GM12878 (cell line): Measurements from ENCODE around the gene CCL3. TPM values are rescaled to one million over a fixed set of nuclear protein-coding genes. Genes with fewer than 3 reads are reported as not detected.
"Not testable (repeated sequence)": the region's sequence is repeated elsewhere in the genome, so short reads cannot be mapped to it uniquely, and the experiment has no call there.

Source experiments
- ATAC-seq: fragments of 200-7000 bp; cut with Tn5 transposase; 3 replicates; pipeline ENCODE4 v1.9.1; 2020; ENCODE audit warnings: mild to moderate bottlenecking, moderate library complexity
- BruUV-seq: library from RNA; stranded (reverse); fragments of 400-500 nt; replicated peaks from 2 replicates; lab custom pipeline; 2021; lab: Mats Ljungman, UMichigan
- CTCF ChIA-PET: fragments of 300-600 bp; sonication (Branson Sonifier 250); formaldehyde crosslinking; extraction: SDS; loops from one replicate; lab custom pipeline; 2021; ENCODE audit warnings: inconsistent platforms; lab: Yijun Ruan, JAX
- POLR2A ChIA-PET: fragments of 350-600 bp; formaldehyde crosslinking; extraction: SDS; loops from one replicate; lab custom pipeline; 2021; ENCODE audit warnings: inconsistent platforms; lab: Charles Lee
- RAD21 ChIA-PET: fragments of 300-600 bp; sonication (Branson Sonifier 250); formaldehyde crosslinking; loops from one replicate; lab custom pipeline; 2023; ENCODE audit warnings: antibody characterized with exemption; ENCODE audit not compliant: unreplicated experiment; lab: Charles Lee
- SMC1A ChIA-PET: fragments of 300-600 bp; sonication (Branson Sonifier 250); formaldehyde crosslinking; loops from one replicate; lab custom pipeline; 2023; ENCODE audit not compliant: unreplicated experiment, uncharacterized antibody; lab: Charles Lee
- DNase-seq: peaks from one replicate; pipeline ENCODE4 v3.0.0-alpha.2; 2011; ENCODE audit warnings: low read depth, low spot score
- FAIRE-seq: peaks from 3 replicates; lab custom pipeline; 2011; peaks lifted over from hg19 to GRCh38; lab: Jason Lieb, UNC
- H2AFZ ChIP-seq: 2 replicates; pipeline ENCODE4 v1.6.0; 2011; ENCODE audit warnings: low read depth, low read length, control low read depth; ENCODE audit not compliant: control insufficient read depth
- H3K27ac ChIP-seq: 2 replicates; pipeline ENCODE4 v1.5.1; 2011; ENCODE audit warnings: control low read depth; ENCODE audit not compliant: control insufficient read depth, insufficient read depth
- H3K27me3 ChIP-seq, 2 experiments: replicated peaks in 1 of 2; 2 replicates each; pipeline versions ENCODE4 v1.6.0 to v1.6.1; 2011; ENCODE audit warnings: low read length in 1 of 2; ENCODE audit not compliant: control insufficient read depth in 2 of 2, insufficient read depth in 2 of 2
- H3K36me3 ChIP-seq, 2 experiments: 2 replicates each; pipeline ENCODE4 v1.5.1; 2011; ENCODE audit warnings: low read length in 1 of 2; ENCODE audit not compliant: control insufficient read depth in 2 of 2, insufficient read depth in 2 of 2
- H3K4me1 ChIP-seq: 2 replicates; pipeline ENCODE4 v1.6.1; 2011; ENCODE audit warnings: mild to moderate bottlenecking, low read length, moderate library complexity, mixed read lengths; ENCODE audit not compliant: control insufficient read depth, insufficient read depth
- H3K4me2 ChIP-seq: 2 replicates; pipeline ENCODE4 v1.6.0; 2011; ENCODE audit warnings: control low read depth; ENCODE audit not compliant: control insufficient read depth, insufficient read depth
- H3K4me3 ChIP-seq: fragments of 200-600 bp; sonication (generic); 2 replicates; pipeline ENCODE4 v1.5.1; 2016
- H3K79me2 ChIP-seq: 2 replicates; pipeline ENCODE4 v1.6.0; 2011; ENCODE audit warnings: low read length; ENCODE audit not compliant: control insufficient read depth, insufficient read depth
- H3K9ac ChIP-seq: 2 replicates; pipeline ENCODE4 v1.8.0; 2011; ENCODE audit warnings: low read length, control low read depth, mixed read lengths; ENCODE audit not compliant: control insufficient read depth, insufficient read depth
- H3K9me3 ChIP-seq: replicated peaks from 3 replicates; pipeline ENCODE4 v1.5.1; 2011; ENCODE audit warnings: mild to moderate bottlenecking, low read length; ENCODE audit not compliant: control insufficient read depth, insufficient read depth
- H4K20me1 ChIP-seq: 2 replicates; pipeline ENCODE4 v1.6.0; 2011; ENCODE audit not compliant: control insufficient read depth, insufficient read depth
- BCL11A ChIP-seq: IDR thresholded peaks from 2 replicates; pipeline ENCODE4 v1.6.1; 2011; ENCODE audit warnings: low read depth, low read length
- CHD2 ChIP-seq: IDR thresholded peaks from 2 replicates; pipeline ENCODE4 v1.6.1; 2011; ENCODE audit warnings: low read depth, low read length, improper control_type of control experiment, borderline replicate concordance
- EED ChIP-seq: sonication (generic); IDR thresholded peaks from 2 replicates; pipeline ENCODE4 v1.6.1; 2016; ENCODE audit warnings: antibody characterized with exemption, low read depth
- EGR1 ChIP-seq, 2 experiments: IDR thresholded peaks; 1 replicate in 1 of 2; 2 replicates in 1 of 2; pipeline ENCODE4 v1.6.1; 2011 to 2012; ENCODE audit warnings: low read depth in 2 of 2, low read length in 2 of 2, borderline replicate concordance in 1 of 2, mild to moderate bottlenecking in 1 of 2, moderate library complexity in 1 of 2
- ETV6 ChIP-seq, 2 experiments: fragments of 450-650 bp in 1 of 2; IDR thresholded peaks in 1 of 2; conservative IDR thresholded peaks in 1 of 2; 2 replicates each; pipeline ENCODE4 v1.6.1; 2014; ENCODE audit warnings: antibody characterized with exemption in 1 of 2, borderline replicate concordance in 1 of 2, low read depth in 1 of 2, mild to moderate bottlenecking in 1 of 2, moderate library complexity in 1 of 2
- FOXM1 ChIP-seq: IDR thresholded peaks from 2 replicates; pipeline ENCODE4 v1.6.1; 2012; ENCODE audit warnings: low read depth, mild to moderate bottlenecking, inconsistent platforms, low read length, moderate library complexity
- JUNB ChIP-seq: IDR thresholded peaks from 2 replicates; pipeline ENCODE4 v1.6.1; 2016; ENCODE audit warnings: antibody characterized with exemption, mild to moderate bottlenecking
- RUNX3 ChIP-seq: IDR thresholded peaks from 2 replicates; pipeline ENCODE4 v1.6.1; 2012; ENCODE audit warnings: low read length, inconsistent platforms
- SIX5 ChIP-seq: IDR thresholded peaks from 2 replicates; pipeline ENCODE4 v1.6.1; 2011; ENCODE audit warnings: mild to moderate bottlenecking, low read depth, low read length, moderate library complexity; ENCODE audit not compliant: severe bottlenecking
- SRF ChIP-seq, 2 experiments: IDR thresholded peaks; 2 replicates each; pipeline ENCODE4 v1.6.1; 2011; ENCODE audit warnings: low read depth in 2 of 2, low read length in 2 of 2, mild to moderate bottlenecking in 1 of 2, moderate library complexity in 1 of 2
- WGBS: methylation state at CpG from one replicate; pipeline ENCODE4 v1.1.6; 2016; ENCODE audit warnings: low lambda C conversion rate; ENCODE audit not compliant: insufficient replicate concordance, insufficient coverage; ENCODE audit errors: missing lambda C conversion rate; 5-methylcytosine and 5-hydroxymethylcytosine counted together
- in situ Hi-C: fragments of 300-500 bp; cut with MboI; formaldehyde crosslinking; loops from 9 replicates; pipeline ENCODE4 v1.14.3; 2018; ENCODE audit warnings: mixed read lengths
- intact Hi-C: fragments of 100-400 bp; cut with micrococcal nuclease; formaldehyde crosslinking; loops from one replicate; pipeline ENCODE4 v1.14.2; 2022; ENCODE audit not compliant: unreplicated experiment
- polyA plus RNA-seq, 11 experiments: library from polyadenylated mRNA; depleted of rRNA in 4 of 11; unstranded in 6 of 11; stranded (reverse) in 5 of 11; fragments of >200 nt; fragmentation: Nextera tagmentation in 4 of 11; fragmentation: Illumina TruSeq in 1 of 11; extraction: Ambion mirVana in 4 of 11; extraction: Trizol in 1 of 11; gene quantifications; 1 replicate in 1 of 11; 2 replicates in 10 of 11; pipeline versions ENCODE4 v1.2.1 to v1.2.3, GENCODE V29; 2011 to 2016; ENCODE audit warnings: inconsistent platforms in 2 of 11, missing spikeins in 2 of 11, low read depth in 1 of 11
- total RNA-seq, 4 experiments: library from RNA; depleted of rRNA in 3 of 4; stranded (reverse); fragments of >200 nt in 3 of 4; fragmentation: Illumina TruSeq in 1 of 4; extraction: Trizol in 1 of 4; gene quantifications; 2 replicates each; pipeline versions ENCODE4 v1.2.1 to v1.2.3, GENCODE V29; 2013 to 2021

Gene CCL3
- total and polyA plus RNA-seq, 10 of the 15 experiments (the other 5 are each of a cell fraction or from before 2014, with no cell fraction given) = 96.5 to 1,488 (median 199) TPM

DNA sequence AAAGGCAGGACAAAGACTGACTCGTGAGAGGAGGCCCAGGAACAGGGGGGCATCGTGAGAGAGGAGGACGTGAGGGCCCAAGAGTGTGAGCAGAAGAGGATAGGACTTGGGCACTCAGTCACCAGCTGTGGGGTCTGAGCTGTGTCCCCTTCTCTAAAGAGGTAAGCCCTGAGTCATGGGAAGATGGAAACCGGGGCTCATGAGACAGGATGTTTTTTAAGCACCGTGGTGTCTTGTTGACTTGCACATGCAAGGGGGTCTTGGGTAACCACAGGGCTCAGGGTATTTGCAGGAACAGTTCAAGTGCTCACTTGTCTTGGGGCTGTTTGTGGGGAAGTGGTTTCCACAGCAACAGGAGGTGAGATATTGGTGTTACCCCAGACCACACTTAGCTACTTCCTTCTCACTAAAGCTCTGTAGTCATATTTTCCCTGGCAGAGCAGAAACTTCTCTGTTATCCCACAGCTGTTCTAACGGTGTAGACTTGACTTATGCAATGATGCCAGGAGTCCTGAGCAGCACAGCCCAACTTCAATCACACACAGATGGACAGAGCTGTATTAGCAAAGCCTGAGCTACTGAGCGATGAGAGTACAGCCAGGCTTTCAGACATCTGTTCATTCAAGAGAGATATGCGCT is 7.3 kb downstream of the CCL3 start (continued):
- TF ChIP-seq SRF (IDR thresholded peaks at IDR 0.05; ENCODE audit: low read depth in 2 of 2, low read length in 2 of 2) (0 out of 4 replicates have a peak, but pooled peaks of 1 of the 2 experiments have one; percentile 51), CHD2 (peak; percentile 59; the same call in 1 of the 2 replicates), EGR1 (IDR thresholded peaks at IDR 0.05; ENCODE audit: borderline replicate concordance in 1 of 2, low read depth in 2 of 2, low read length in 2 of 2) (0 out of 3 replicates have a peak, but pooled peaks of 1 of the 2 experiments have one; percentile 6), SIX5 (peak; percentile 47), FOXM1 (0 out of 2 replicates have a peak, but pooled peaks have one; percentile 10), BCL11A (0 out of 2 replicates have a peak, but pooled peaks have one; percentile 41)

DNA sequence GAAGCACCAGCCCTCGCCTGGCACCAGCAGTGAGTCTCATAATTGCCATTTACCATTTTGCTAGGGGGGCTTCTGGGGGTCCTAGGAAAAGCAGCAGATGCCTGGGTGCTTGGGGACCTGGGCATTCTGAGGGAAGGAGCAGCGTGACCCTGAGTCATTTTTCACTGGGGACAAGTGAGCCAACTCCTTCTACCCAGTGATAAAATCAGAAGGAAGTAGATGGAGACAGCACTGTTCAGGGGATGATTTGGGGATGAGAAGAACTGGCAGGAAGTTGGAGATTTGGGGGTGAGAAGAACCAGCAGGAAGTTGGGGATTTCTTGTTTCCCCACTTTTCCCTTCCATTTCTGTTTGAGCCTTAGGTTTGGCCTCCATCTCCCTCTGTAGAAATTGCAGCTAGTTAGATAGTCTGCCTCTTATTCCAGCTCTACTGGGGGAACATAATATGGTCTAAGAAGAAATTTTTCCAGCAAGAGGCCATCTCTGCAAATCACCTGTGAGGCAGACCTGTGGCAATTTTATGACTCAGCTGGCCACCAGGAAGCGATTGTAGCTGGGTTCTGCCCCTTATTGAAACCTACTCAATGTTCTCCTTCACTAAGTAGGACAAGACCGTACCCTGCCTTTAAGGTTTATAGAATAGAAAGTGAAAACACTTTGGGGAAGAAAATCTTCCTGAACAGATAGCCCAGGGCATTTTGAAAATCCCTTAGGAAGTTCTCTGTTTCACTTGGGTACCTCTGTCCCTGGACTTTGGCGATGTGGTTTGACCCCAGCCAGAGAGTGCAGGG is 8.1 kb downstream of the CCL3 start:
- peak; percentile 52 for DNase-seq
- 22% methylated on average over 5 of the region's 5 CpGs for WGBS
- peak overlapping the region; percentile 88 for H3K27ac ChIP-seq

More for the DNA sequence above, 8.1 kb downstream of the CCL3 start:
- H3K9ac ChIP-seq = peak overlapping the region; percentile 62
- H3K36me3 ChIP-seq, H3K9me3 ChIP-seq, intact Hi-C loops, H3K79me2 ChIP-seq, H4K20me1 ChIP-seq, H3K27me3 ChIP-seq, BruUV-seq, in situ Hi-C loops, FAIRE-seq: not testable (repeated sequence)
- TF ChIP-seq RUNX3 (peak; percentile 11; the same call in 1 of the 2 replicates), JUNB (peak; percentile 36; the same call in 1 of the 2 replicates), FOXM1 (0 out of 2 replicates have a peak, but pooled peaks have one; percentile 4), ETV6 (conservative IDR thresholded peaks at IDR 0.05 in 1 of 2, IDR thresholded peaks at IDR 0.05 in 1 of 2; ENCODE audit: borderline replicate concordance in 1 of 2, low read depth in 1 of 2) (peak in 1 of 2 experiments; percentile 19; a peak in 1 of 4 replicates), EED (peak; percentile 68)
- RAD21 ChIA-PET = interaction anchor here (0.6 to 3.4 kb wide), 8 partner anchors 8 to 113 kb away, joined by 3 to 29 read pairs (median 4); partner anchors contain the start of gene CCL3
- peak overlapping the region; percentile 55 for H2AFZ ChIP-seq
- peak overlapping the region; percentile 3; the same call in 1 of the 2 replicates for H3K4me3 ChIP-seq
- H3K4me1 ChIP-seq = peaks cover 31% of the 10 kb centered on the region
- CTCF ChIA-PET = interaction anchor here (0.7 to 14.1 kb wide), 9 partner anchors 8 to 112 kb away, joined by 3 to 201 read pairs (median 4); partner anchors contain the start of gene CCL3
- POLR2A ChIA-PET = interaction anchor here (1.1 to 1.8 kb wide), 3 partner anchors 9 to 37 kb away, joined by 3 to 8 read pairs (median 3); partner anchors contain the start of gene CCL4
- SMC1A ChIA-PET = interaction anchor here (0.6 to 2.8 kb wide), 12 partner anchors 9 to 1069 kb away, joined by 3 to 19 read pairs (median 4); partner anchors contain the start of gene CCL4
- peak; percentile 75 for ATAC-seq
- peak overlapping the region; percentile 91 for H3K4me2 ChIP-seq
